H9 (cell line): ENCODE measurements around the gene TMPRSS12. TPM values are rescaled to one million over a fixed set of nuclear protein-coding genes. Genes with fewer than 3 reads are reported as not detected.

Source experiments
- DNase-seq: peaks from one replicate; pipeline ENCODE4 v3.0.0-alpha.2; 2017
- H2AFZ ChIP-seq: one replicate; pipeline ENCODE4 v1.6.1; 2013; ENCODE audit warnings: mild to moderate bottlenecking, low read length, control low read depth, moderate library complexity
- H2AK5ac ChIP-seq: 2 replicates; pipeline ENCODE4 v1.6.1; 2013; ENCODE audit warnings: low read length, control low read depth, mixed read lengths; ENCODE audit not compliant: insufficient read length
- H2BK120ac ChIP-seq: one replicate; pipeline ENCODE4 v1.6.1; 2013; ENCODE audit warnings: low read depth, mild to moderate bottlenecking, low read length, control low read depth, inconsistent platforms; ENCODE audit not compliant: poor library complexity, severe bottlenecking
- H2BK12ac ChIP-seq: 2 replicates; pipeline ENCODE4 v1.6.1; 2013; ENCODE audit warnings: low read length, control low read depth, mixed read lengths, low read depth; ENCODE audit not compliant: insufficient read length
- H2BK15ac ChIP-seq: 2 replicates; pipeline ENCODE4 v1.6.1; 2013; ENCODE audit warnings: low read depth, low read length, control low read depth
- H2BK20ac ChIP-seq: one replicate; pipeline ENCODE4 v1.6.1; 2013; ENCODE audit warnings: low read depth, mild to moderate bottlenecking, low read length, control low read depth, inconsistent platforms; ENCODE audit not compliant: poor library complexity, severe bottlenecking
- H2BK5ac ChIP-seq: 2 replicates; pipeline ENCODE4 v1.6.1; 2013; ENCODE audit warnings: low read length, control low read depth, mixed read lengths; ENCODE audit not compliant: insufficient read length
- H3K14ac ChIP-seq: 2 replicates; pipeline ENCODE4 v1.6.1; 2013; ENCODE audit warnings: low read length, control low read depth; ENCODE audit not compliant: insufficient read depth
- H3K18ac ChIP-seq: 2 replicates; pipeline ENCODE4 v1.6.1; 2013; ENCODE audit warnings: low read depth, mild to moderate bottlenecking, mixed read lengths, low read length, control low read depth; ENCODE audit not compliant: insufficient read length
- H3K23ac ChIP-seq: 2 replicates; pipeline ENCODE4 v1.6.1; 2013; ENCODE audit warnings: low read length, control low read depth, mixed read lengths, low read depth; ENCODE audit not compliant: insufficient read length
- H3K23me2 ChIP-seq: 2 replicates; pipeline ENCODE4 v1.6.1; 2013; ENCODE audit warnings: low read depth, mild to moderate bottlenecking, mixed read lengths, low read length, control low read depth; ENCODE audit not compliant: insufficient read length, poor library complexity, severe bottlenecking
- H3K27ac ChIP-seq: 2 replicates; pipeline ENCODE4 v1.5.1; 2013; ENCODE audit warnings: low read length, control low read depth, mixed read lengths, low read depth; ENCODE audit not compliant: insufficient read length
- H3K27me3 ChIP-seq: 2 replicates; pipeline ENCODE4 v1.6.1; 2013; ENCODE audit warnings: low read length, control low read depth, inconsistent platforms; ENCODE audit not compliant: insufficient read depth
- H3K4ac ChIP-seq: 2 replicates; pipeline ENCODE4 v1.6.1; 2013; ENCODE audit warnings: low read depth, mild to moderate bottlenecking, control low read depth, inconsistent platforms, low read length, moderate library complexity
- H3K4me1 ChIP-seq: 2 replicates; pipeline ENCODE4 v1.6.1; 2013; ENCODE audit warnings: low read length, control low read depth, inconsistent platforms; ENCODE audit not compliant: insufficient read depth
- H3K4me2 ChIP-seq: 2 replicates; pipeline ENCODE4 v1.6.1; 2013; ENCODE audit warnings: low read length, control low read depth, mixed read lengths; ENCODE audit not compliant: insufficient read length, insufficient read depth
- H3K56ac ChIP-seq: 2 replicates; pipeline ENCODE4 v1.6.1; 2013; ENCODE audit warnings: low read depth, mild to moderate bottlenecking, mixed read lengths, low read length, control low read depth; ENCODE audit not compliant: insufficient read length
- H3K79me1 ChIP-seq: 2 replicates; pipeline ENCODE4 v1.6.1; 2013; ENCODE audit warnings: low read depth, mild to moderate bottlenecking, moderate library complexity, low read length, control low read depth, inconsistent platforms; ENCODE audit not compliant: insufficient read depth, poor library complexity, severe bottlenecking
- H3K79me2 ChIP-seq: 2 replicates; pipeline ENCODE4 v1.6.1; 2013; ENCODE audit warnings: low read length, control low read depth, inconsistent platforms; ENCODE audit not compliant: insufficient read depth
- H3K9ac ChIP-seq: 2 replicates; pipeline ENCODE4 v1.6.1; 2013; ENCODE audit warnings: low read length, control low read depth, mixed read lengths; ENCODE audit not compliant: insufficient read length; ENCODE audit errors: extremely low read depth
- H3K9me3 ChIP-seq: one replicate; pipeline ENCODE4 v1.6.1; 2013; ENCODE audit warnings: low read depth, low read length, inconsistent platforms; ENCODE audit not compliant: control insufficient read depth
- H3T11ph ChIP-seq: one replicate; pipeline ENCODE4 v1.6.1; 2013; ENCODE audit warnings: mild to moderate bottlenecking, low read length, control low read depth, inconsistent platforms
- H4K20me1 ChIP-seq: one replicate; pipeline ENCODE4 v1.6.1; 2013; ENCODE audit not compliant: control insufficient read depth, insufficient read length, insufficient read depth
- H4K5ac ChIP-seq: 2 replicates; pipeline ENCODE4 v1.6.1; 2013; ENCODE audit warnings: low read depth, mild to moderate bottlenecking, mixed read lengths, low read length, control low read depth; ENCODE audit not compliant: insufficient read length
- H4K8ac ChIP-seq: replicated peaks from 2 replicates; pipeline ENCODE4 v1.6.1; 2013; ENCODE audit warnings: low read length, control low read depth, mixed read lengths, low read depth; ENCODE audit not compliant: insufficient read length
- H4K91ac ChIP-seq: 2 replicates; pipeline ENCODE4 v1.6.1; 2013; ENCODE audit warnings: low read depth, mild to moderate bottlenecking, moderate library complexity, mixed read lengths, low read length, control low read depth; ENCODE audit not compliant: insufficient read length
- H3K27ac Mint-ChIP-seq, 3 experiments: 2 replicates in 2 of 3; 3 replicates in 1 of 3; pipeline ENCODE4 v1.8.0; 2020 to 2021; ENCODE audit warnings: mixed read lengths in 3 of 3, mild to moderate bottlenecking in 1 of 3, moderate library complexity in 1 of 3
- H3K27me3 Mint-ChIP-seq: 2 replicates; pipeline ENCODE4 v1.8.0; 2021; ENCODE audit warnings: low read depth, mild to moderate bottlenecking, moderate library complexity, mixed read lengths
- H3K36me3 Mint-ChIP-seq, 3 experiments: 2 replicates in 2 of 3; 3 replicates in 1 of 3; pipeline ENCODE4 v1.8.0; 2020 to 2021; ENCODE audit warnings: low read depth in 3 of 3, mixed read lengths in 3 of 3; ENCODE audit not compliant: insufficient read depth in 1 of 3
- H3K4me1 Mint-ChIP-seq, 2 experiments: 2 replicates each; pipeline ENCODE4 v1.8.0; 2020; ENCODE audit warnings: mixed read lengths in 2 of 2
- H3K4me3 Mint-ChIP-seq, 2 experiments: 2 replicates in 1 of 2; 3 replicates in 1 of 2; pipeline ENCODE4 v1.8.0; 2020 to 2021; ENCODE audit warnings: mild to moderate bottlenecking in 2 of 2, mixed read lengths in 2 of 2, moderate library complexity in 1 of 2
- H3K9me3 Mint-ChIP-seq, 2 experiments: 2 replicates in 1 of 2; 3 replicates in 1 of 2; pipeline ENCODE4 v1.8.0; 2020; ENCODE audit warnings: mild to moderate bottlenecking in 2 of 2, mixed read lengths in 2 of 2, moderate library complexity in 1 of 2
- WGBS: extraction: QIAGEN DNeasy Blood & Tissue Kit; methylation state at CpG from one replicate; pipeline ENCODE4 v1.1.7; 2013; ENCODE audit warnings: missing lambda C conversion rate, low lambda C conversion rate, mixed read lengths; ENCODE audit not compliant: insufficient read length; ENCODE audit errors: extremely low coverage; 5-methylcytosine and 5-hydroxymethylcytosine counted together
- total RNA-seq: library from RNA; stranded (reverse); gene quantifications from 2 replicates; pipeline ENCODE4 v1.2.1, GENCODE V29; 2021
- TF ChIP-seq, protein P1 (sequence below): fragments of 200-600 bp; sonication (generic); conservative IDR thresholded peaks from 3 replicates; pipeline ENCODE4 v1.8.0; 2021; ENCODE audit warnings: antibody characterized with exemption, mild to moderate bottlenecking

Gene TMPRSS12
- total RNA-seq, 1 experiment from 2014 or later: not detected

DNA sequence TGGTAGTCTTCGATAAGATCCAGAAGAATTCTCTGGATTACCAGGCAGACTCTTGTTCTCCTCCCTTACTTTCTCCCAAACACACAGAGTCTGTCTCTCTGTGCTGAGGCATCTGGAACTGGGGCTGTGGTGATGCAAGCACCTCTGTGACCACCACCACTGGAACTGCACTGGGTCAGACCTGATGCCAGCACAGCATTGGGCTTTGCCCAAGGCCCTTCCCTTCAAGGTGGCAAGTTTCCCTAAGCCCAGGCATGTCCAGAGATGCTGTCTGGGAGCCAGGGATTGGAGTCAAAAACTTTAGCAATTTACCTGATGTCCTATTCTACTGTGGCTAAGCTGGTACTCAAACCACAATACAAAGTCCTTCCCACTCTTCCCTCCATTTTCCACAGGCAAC lies 14.6 kb upstream of the TMPRSS12 start:
- Histone ChIP-seq H4K91ac (no peak overlapping the region), H3K9me3 (no peaks in the 10 kb centered on the region), H3T11ph (no peak overlapping the region), H3K18ac (no peak overlapping the region), H4K20me1 (no peaks in the 10 kb centered on the region), H3K79me1 (no peaks in the 10 kb centered on the region), H3K4me1 (no peaks in the 10 kb centered on the region), H3K14ac (no peak overlapping the region), H2BK120ac (no peak overlapping the region), H3K23me2 (no peaks in the 10 kb centered on the region), H2AK5ac (no peak overlapping the region), H3K23ac (no peak overlapping the region), H2BK20ac (no peak overlapping the region), H3K56ac (no peak overlapping the region), H2BK12ac (no peak overlapping the region), H4K8ac (no peak overlapping the region), H3K4me2 (no peak overlapping the region), H4K5ac (no peak overlapping the region), H3K9ac (no peak overlapping the region), H3K79me2 (no peaks in the 10 kb centered on the region), H2BK5ac (no peak overlapping the region), H2AFZ (no peak overlapping the region), H3K4ac (no peak overlapping the region), H3K27ac (no peak overlapping the region), H2BK15ac (no peak overlapping the region), H3K27me3 (no peaks in the 10 kb centered on the region)
- Mint-ChIP-seq H3K27ac (peak overlapping the region in 1 of 3 experiments; percentile 93; a peak in 2 of 7 replicates), H3K9me3 (peaks cover 3 to 15% of the 10 kb centered on the region in 2 experiments), H3K36me3 (peaks cover 0 to 5% (median 3%) of the 10 kb centered on the region in 3 experiments; a peak in 4 of 7 replicates), H3K27me3 (no peaks in the 10 kb centered on the region; the same call in 1 of the 2 replicates), H3K4me3 (no peak overlapping the region), H3K4me1 (peaks cover 3 to 4% of the 10 kb centered on the region in 2 experiments; a peak in 1 of 4 replicates)
- no peak for DNase-seq
- no CpG with 5 or more reads among the region's 1 CpG for WGBS
- TF ChIP-seq, protein P1, sequence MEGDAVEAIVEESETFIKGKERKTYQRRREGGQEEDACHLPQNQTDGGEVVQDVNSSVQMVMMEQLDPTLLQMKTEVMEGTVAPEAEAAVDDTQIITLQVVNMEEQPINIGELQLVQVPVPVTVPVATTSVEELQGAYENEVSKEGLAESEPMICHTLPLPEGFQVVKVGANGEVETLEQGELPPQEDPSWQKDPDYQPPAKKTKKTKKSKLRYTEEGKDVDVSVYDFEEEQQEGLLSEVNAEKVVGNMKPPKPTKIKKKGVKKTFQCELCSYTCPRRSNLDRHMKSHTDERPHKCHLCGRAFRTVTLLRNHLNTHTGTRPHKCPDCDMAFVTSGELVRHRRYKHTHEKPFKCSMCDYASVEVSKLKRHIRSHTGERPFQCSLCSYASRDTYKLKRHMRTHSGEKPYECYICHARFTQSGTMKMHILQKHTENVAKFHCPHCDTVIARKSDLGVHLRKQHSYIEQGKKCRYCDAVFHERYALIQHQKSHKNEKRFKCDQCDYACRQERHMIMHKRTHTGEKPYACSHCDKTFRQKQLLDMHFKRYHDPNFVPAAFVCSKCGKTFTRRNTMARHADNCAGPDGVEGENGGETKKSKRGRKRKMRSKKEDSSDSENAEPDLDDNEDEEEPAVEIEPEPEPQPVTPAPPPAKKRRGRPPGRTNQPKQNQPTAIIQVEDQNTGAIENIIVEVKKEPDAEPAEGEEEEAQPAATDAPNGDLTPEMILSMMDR: no peak
